HG02885 (cell line): Measurements from ENCODE around the gene IGF2BP3.

ENCODE experiments used
- ATAC-seq: cut with Tn5 transposase; IDR thresholded peaks from one replicate; pipeline ENCODE4 v1.9.1; 2021; ENCODE audit warnings: mild to moderate bottlenecking; ENCODE audit not compliant: unreplicated experiment, poor library complexity

IGF2BP3 gene

GRCh38 chr7:23308754-23309153 is 161.5 kb downstream of the IGF2BP3 start:
- ATAC-seq, result no peak

- no peak for ATAC-seq
These were observed 163.3 kb downstream of the IGF2BP3 start for GRCh38 chr7:23306936-23307521.

- no peak for ATAC-seq
These were observed 170.5 kb downstream of the IGF2BP3 start for GRCh38 chr7:23299770-23300300.

GRCh38 chr7:23298885-23299769 is 171.2 kb downstream of the IGF2BP3 start, which contains the start of gene MALSU1:
MALSU1 (plus strand) TSS chr7:23299339; CDS start chr7:23299353, 14 bp downstream.
- ATAC-seq, result peak; percentile 100

- ATAC-seq, result no peak
These were observed 172.0 kb downstream of the IGF2BP3 start for GRCh38 chr7:23298141-23298881.

- ATAC-seq, result no peak
These were observed 174.9 kb downstream of the IGF2BP3 start for GRCh38 chr7:23295401-23295697.

- ATAC-seq, result no peak
These were observed 175.5 kb downstream of the IGF2BP3 start for GRCh38 chr7:23294549-23295400.

GRCh38 chr7:23293500-23294073 is 176.7 kb downstream of the IGF2BP3 start:
- no peak for ATAC-seq

GRCh38 chr7:23292623-23293022 is 177.7 kb downstream of the IGF2BP3 start:
- no peak for ATAC-seq

- no peak for ATAC-seq
These were observed 178.2 kb downstream of the IGF2BP3 start for GRCh38 chr7:23291957-23292560.

GRCh38 chr7:23290993-23291392 is 179.3 kb downstream of the IGF2BP3 start:
- no peak for ATAC-seq

GRCh38 chr7:23287612-23288011 is 182.7 kb downstream of the IGF2BP3 start:
- ATAC-seq, result no peak

GRCh38 chr7:23285657-23286646 is 184.3 kb downstream of the IGF2BP3 start:
- ATAC-seq, result no peak

- no peak for ATAC-seq
These were observed 185.4 kb downstream of the IGF2BP3 start for GRCh38 chr7:23284871-23285270.

- no peak for ATAC-seq
These were observed 187.2 kb downstream of the IGF2BP3 start for GRCh38 chr7:23283086-23283485.

GRCh38 chr7:23279819-23280525 is 190.3 kb downstream of the IGF2BP3 start:
- no peak for ATAC-seq

GRCh38 chr7:23277359-23277989 is 192.8 kb downstream of the IGF2BP3 start:
- peak; percentile 52 for ATAC-seq
